ENCODE results near the gene CEPT1. TPM values are rescaled to one million over a fixed set of nuclear protein-coding genes. Genes with fewer than 3 reads are reported as not detected.

Gene CEPT1
- total and polyA plus RNA-seq, 2 of the 13 experiments (the other 11 are each of a cell fraction or from before 2014, with no cell fraction given) = 35.7 to 48.2 TPM

GRCh38 chr1:111179968-111180533 lies 40.0 kb downstream of the CEPT1 start:
- ChIA-PET CTCF (ENCODE audit: low intra/inter-chr PET ratio, low total read pairs) (no interaction called here), POLR2A (no interaction called here)
- in situ Hi-C loops (cut with HindIII; ENCODE audit: extremely low pct_ligation_motif_present, low pct_unique_long_range_greater_than_20kb) = no loop called here
- intact Hi-C loops (cut with micrococcal nuclease; ENCODE audit: unreplicated experiment) = no loop called here
- no peak overlapping the region for H2AFZ ChIP-seq (ENCODE audit: low read length)
- no peak overlapping the region for H3K4me3 ChIP-seq (replicated peaks in 1 of 3; ENCODE audit: insufficient read depth in 1 of 3, low read depth in 2 of 3, low read length in 3 of 3)
- H3K36me3 ChIP-seq (replicated peaks in 1 of 2; ENCODE audit: control insufficient read depth in 1 of 2, insufficient read depth in 2 of 2, low read length in 2 of 2) = peaks cover 10 to 47% of the 10 kb centered on the region in 2 experiments
- H3K9me3 ChIP-seq (ENCODE audit: low read length) = no peaks in the 10 kb centered on the region
- TF ChIP-seq ZNF350 (CRISPR knock-in tag; IDR thresholded peaks at IDR 0.05; ENCODE audit: borderline replicate concordance, low read depth) = no peak
- TF ChIP-seq ZNF281 (CRISPR knock-in tag; IDR thresholded peaks at IDR 0.05; ENCODE audit: borderline replicate concordance) = no peak
- no peak for TF ChIP-seq KDM1A (CRISPR knock-in tag; IDR thresholded peaks at IDR 0.05)
- TF ChIP-seq RFX5 (IDR thresholded peaks at IDR 0.05; ENCODE audit: low read depth, low read length) = no peak
- H3K27ac ChIP-seq (ENCODE audit: extremely low read length, insufficient read depth, low read length) = no peak overlapping the region
- H3K79me2 ChIP-seq (ENCODE audit: insufficient read depth, low read length) = no peaks in the 10 kb centered on the region
- H3K27me3 ChIP-seq (ENCODE audit: control insufficient read depth in 1 of 2, insufficient read depth in 2 of 2, low read length in 2 of 2) = no peaks in the 10 kb centered on the region
- DNase-seq (ENCODE audit: low spot score) (no peak), ATAC-seq (no peak), FAIRE-seq (no peak)
- no peak overlapping the region for H3K9ac ChIP-seq (ENCODE audit: insufficient read depth, low read depth, low read length)
- no TSS peak for BruUV-seq (replicated peaks)
- no peaks in the 10 kb centered on the region for H3K4me1 ChIP-seq (ENCODE audit: insufficient read depth, low read length)
- no peaks in the 10 kb centered on the region for H4K20me1 ChIP-seq (ENCODE audit: insufficient read depth, low read length)
- no peak overlapping the region for H3K4me2 ChIP-seq (ENCODE audit: low read depth, low read length)

DNA sequence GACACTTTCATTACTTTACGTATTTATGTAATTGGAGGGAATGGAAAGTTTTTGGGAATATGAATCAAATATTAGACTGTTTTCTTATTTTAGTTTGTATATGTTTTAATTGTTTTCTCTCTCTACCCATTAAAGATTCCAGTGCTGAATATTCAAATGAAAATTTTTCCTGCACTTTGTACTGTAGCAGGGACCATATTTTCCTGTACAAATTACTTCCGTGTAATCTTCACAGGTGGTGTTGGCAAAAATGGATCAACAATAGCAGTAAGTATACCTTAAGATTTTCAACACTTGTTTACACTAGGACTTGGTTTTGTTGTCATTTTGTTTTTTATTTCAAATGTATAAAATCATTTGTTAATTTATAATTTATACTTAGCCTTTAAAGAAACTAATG lies 42.0 kb downstream of the CEPT1 start:
- peaks cover 10 to 37% of the 10 kb centered on the region in 2 experiments for H3K36me3 ChIP-seq (replicated peaks in 1 of 2; ENCODE audit: control insufficient read depth in 1 of 2, insufficient read depth in 2 of 2, low read length in 2 of 2)
- WGBS (ENCODE audit: low lambda C conversion rate) = 97% methylated on average over 2 of the region's 2 CpGs
- no peaks in the 10 kb centered on the region for H3K9me3 ChIP-seq (ENCODE audit: low read length)
- H3K9ac ChIP-seq (ENCODE audit: insufficient read depth, low read depth, low read length) = no peak overlapping the region
- ChIA-PET POLR2A (no interaction called here), CTCF (ENCODE audit: low intra/inter-chr PET ratio, low total read pairs) (no interaction called here)
- H3K27ac ChIP-seq (ENCODE audit: extremely low read length, insufficient read depth, low read length) = no peak overlapping the region
- H3K4me1 ChIP-seq (ENCODE audit: insufficient read depth, low read length) = no peaks in the 10 kb centered on the region
- ATAC-seq = no peak
- intact Hi-C loops (cut with micrococcal nuclease; ENCODE audit: unreplicated experiment) (no loop called here), in situ Hi-C loops (cut with HindIII; ENCODE audit: extremely low pct_ligation_motif_present, low pct_unique_long_range_greater_than_20kb) (no loop called here)
- no peak overlapping the region for H2AFZ ChIP-seq (ENCODE audit: low read length)
- no peak overlapping the region for H3K4me2 ChIP-seq (ENCODE audit: low read depth, low read length)
- no peaks in the 10 kb centered on the region for H4K20me1 ChIP-seq (ENCODE audit: insufficient read depth, low read length)
- FAIRE-seq = no peak
- DNase-seq (ENCODE audit: low spot score) = no peak
- H3K27me3 ChIP-seq (ENCODE audit: control insufficient read depth in 1 of 2, insufficient read depth in 2 of 2, low read length in 2 of 2) = no peaks in the 10 kb centered on the region
- BruUV-seq (replicated peaks) = no TSS peak
- no peaks in the 10 kb centered on the region for H3K79me2 ChIP-seq (ENCODE audit: insufficient read depth, low read length)
- no peak overlapping the region for H3K4me3 ChIP-seq (replicated peaks in 1 of 3; ENCODE audit: insufficient read depth in 1 of 3, low read depth in 2 of 3, low read length in 3 of 3)
- TF ChIP-seq HCFC1 (IDR thresholded peaks at IDR 0.05; ENCODE audit: low read depth, low read length) = no peak
- no peak for TF ChIP-seq ZNF7 (CRISPR knock-in tag; IDR thresholded peaks at IDR 0.05)
- TF ChIP-seq ZNF547 (CRISPR knock-in tag; IDR thresholded peaks at IDR 0.05) = no peak
- no peak for TF ChIP-seq SRSF4 (IDR thresholded peaks at IDR 0.05; ENCODE audit: low read depth, low read length, poor library complexity, severe bottlenecking)

Measured in HepG2 (cell line).